Natural killer cell (primary cell): ENCODE results near the gene NAT10. TPM values are rescaled to one million over a fixed set of nuclear protein-coding genes. Genes with fewer than 3 reads are reported as not detected.

Experiments used
- ATAC-seq, 3 donors: fragments of 150-1000 bp in 2 of 3; fragments of 200-7000 bp in 1 of 3; cut with Tn5 transposase; 1 replicate in 1 of 3; 2 replicates in 2 of 3; pipeline ENCODE4 v1.10.0; 2021; ENCODE audit warnings: mild to moderate bottlenecking in 2 of 3, moderate library complexity in 2 of 3
- DNase-seq, 2 donors: peaks; one replicate each; pipeline versions ENCODE4 v3.0.0 to v3.0.0-alpha.2; 2013 to 2021; ENCODE audit warnings: mixed read lengths in 1 of 2
- H3K27ac ChIP-seq: one replicate; pipeline ENCODE4 v1.5.1; 2013; ENCODE audit warnings: mild to moderate bottlenecking, low read length
- H3K27me3 ChIP-seq: one replicate; pipeline ENCODE4 v1.6.1; 2013; ENCODE audit warnings: low read length; ENCODE audit not compliant: control insufficient read depth, insufficient read depth
- H3K36me3 ChIP-seq: one replicate; pipeline ENCODE4 v1.6.1; 2013; ENCODE audit warnings: low read length; ENCODE audit not compliant: control insufficient read depth, insufficient read depth
- H3K4me1 ChIP-seq: one replicate; pipeline ENCODE4 v1.6.1; 2013; ENCODE audit warnings: low read length; ENCODE audit not compliant: control insufficient read depth, insufficient read depth
- H3K4me3 ChIP-seq: one replicate; pipeline ENCODE4 v1.5.1; 2013; ENCODE audit warnings: low read length
- H3K9me3 ChIP-seq: one replicate; pipeline ENCODE4 v1.6.1; 2013; ENCODE audit warnings: low read length; ENCODE audit not compliant: control insufficient read depth, insufficient read depth
- H3K27ac Mint-ChIP-seq, 2 donors: one replicate each; pipeline ENCODE4 v1.8.0; 2022; ENCODE audit warnings: mild to moderate bottlenecking in 2 of 2, mixed read lengths in 2 of 2, moderate library complexity in 1 of 2
- H3K27me3 Mint-ChIP-seq, 2 donors: one replicate each; pipeline ENCODE4 v1.8.0; 2022; ENCODE audit warnings: low read depth in 2 of 2, mixed read lengths in 2 of 2
- H3K36me3 Mint-ChIP-seq: one replicate; pipeline ENCODE4 v1.8.0; 2022; ENCODE audit warnings: mixed read lengths
- H3K4me1 Mint-ChIP-seq, 2 donors: one replicate each; pipeline ENCODE4 v1.8.0; 2022; ENCODE audit warnings: mixed read lengths in 2 of 2
- H3K4me3 Mint-ChIP-seq: one replicate; pipeline ENCODE4 v1.8.0; 2022; ENCODE audit warnings: mild to moderate bottlenecking, moderate library complexity, mixed read lengths
- H3K9me3 Mint-ChIP-seq, 2 donors: one replicate each; pipeline ENCODE4 v1.8.0; 2022; ENCODE audit warnings: mixed read lengths in 2 of 2
- WGBS: methylation state at CpG from one replicate; pipeline ENCODE4 v1.1.7; 2013; ENCODE audit warnings: missing lambda C conversion rate; ENCODE audit not compliant: insufficient coverage; 5-methylcytosine and 5-hydroxymethylcytosine counted together
- intact Hi-C: fragments of 100-400 bp; cut with micrococcal nuclease; formaldehyde crosslinking; loops from one replicate; pipeline ENCODE4 v1.14.2; 2022
- total RNA-seq, 4 donors: library from RNA; stranded (reverse); fragments of 120-200 nt in 1 of 4; gene quantifications; one replicate each; pipeline versions ENCODE4 v1.2.3 to v1.2.4, GENCODE V29; 2013 to 2022
- TF ChIP-seq, protein P1 (sequence below): fragments of 200-600 bp; IDR thresholded peaks from one replicate; pipeline ENCODE4 v1.8.0; 2022; ENCODE audit warnings: antibody characterized with exemption

The NAT10 gene
- total RNA-seq, 3 donors from 2014 or later (not counting 1 experiment from before 2014, with no cell fraction given) = 40.3 to 53.6 (median 42.8) TPM

DNA sequence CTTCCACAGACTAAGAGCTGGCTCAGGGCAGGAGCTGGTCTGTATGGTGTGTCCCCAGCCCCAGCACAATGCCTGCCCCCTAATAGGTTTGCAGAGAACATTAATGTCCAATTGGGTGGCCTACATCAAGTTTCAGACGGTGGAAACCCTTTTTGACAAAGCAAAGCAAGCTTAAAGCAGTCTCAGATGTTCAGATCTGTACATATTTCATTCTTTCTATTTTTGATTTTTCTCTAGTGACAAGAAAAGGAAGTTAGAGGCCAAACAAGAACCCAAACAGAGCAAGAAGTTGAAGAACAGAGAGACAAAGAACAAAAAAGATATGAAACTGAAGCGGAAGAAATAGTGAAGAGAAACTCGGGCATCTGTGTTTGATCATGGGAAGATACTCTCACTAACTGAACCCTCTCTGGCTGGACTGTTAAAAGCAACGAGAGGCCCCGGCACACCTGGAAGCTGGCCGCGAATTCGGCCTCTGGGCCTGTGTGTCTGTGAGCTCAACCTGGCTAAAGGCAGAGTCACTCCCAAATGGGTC lies 40.5 kb downstream of the NAT10 start:
- peaks cover 87% of the 10 kb centered on the region for H3K36me3 ChIP-seq
- DNase-seq = no peak
- Mint-ChIP-seq H3K9me3 (no peaks in the 10 kb centered on the region), H3K27ac (no peak overlapping the region), H3K4me1 (no peaks in the 10 kb centered on the region), H3K27me3 (no peaks in the 10 kb centered on the region), H3K36me3 (peaks cover 38% of the 10 kb centered on the region), H3K4me3 (no peak overlapping the region)
- no peaks in the 10 kb centered on the region for H3K9me3 ChIP-seq
- no peaks in the 10 kb centered on the region for H3K27me3 ChIP-seq
- no peak overlapping the region for H3K27ac ChIP-seq
- 69% methylated on average over 8 of the region's 8 CpGs for WGBS
- ATAC-seq = no peak
- intact Hi-C loops = no loop called here
- no peak overlapping the region for H3K4me3 ChIP-seq
- no peaks in the 10 kb centered on the region for H3K4me1 ChIP-seq
- TF ChIP-seq, protein P1, sequence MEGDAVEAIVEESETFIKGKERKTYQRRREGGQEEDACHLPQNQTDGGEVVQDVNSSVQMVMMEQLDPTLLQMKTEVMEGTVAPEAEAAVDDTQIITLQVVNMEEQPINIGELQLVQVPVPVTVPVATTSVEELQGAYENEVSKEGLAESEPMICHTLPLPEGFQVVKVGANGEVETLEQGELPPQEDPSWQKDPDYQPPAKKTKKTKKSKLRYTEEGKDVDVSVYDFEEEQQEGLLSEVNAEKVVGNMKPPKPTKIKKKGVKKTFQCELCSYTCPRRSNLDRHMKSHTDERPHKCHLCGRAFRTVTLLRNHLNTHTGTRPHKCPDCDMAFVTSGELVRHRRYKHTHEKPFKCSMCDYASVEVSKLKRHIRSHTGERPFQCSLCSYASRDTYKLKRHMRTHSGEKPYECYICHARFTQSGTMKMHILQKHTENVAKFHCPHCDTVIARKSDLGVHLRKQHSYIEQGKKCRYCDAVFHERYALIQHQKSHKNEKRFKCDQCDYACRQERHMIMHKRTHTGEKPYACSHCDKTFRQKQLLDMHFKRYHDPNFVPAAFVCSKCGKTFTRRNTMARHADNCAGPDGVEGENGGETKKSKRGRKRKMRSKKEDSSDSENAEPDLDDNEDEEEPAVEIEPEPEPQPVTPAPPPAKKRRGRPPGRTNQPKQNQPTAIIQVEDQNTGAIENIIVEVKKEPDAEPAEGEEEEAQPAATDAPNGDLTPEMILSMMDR = no peak

DNA sequence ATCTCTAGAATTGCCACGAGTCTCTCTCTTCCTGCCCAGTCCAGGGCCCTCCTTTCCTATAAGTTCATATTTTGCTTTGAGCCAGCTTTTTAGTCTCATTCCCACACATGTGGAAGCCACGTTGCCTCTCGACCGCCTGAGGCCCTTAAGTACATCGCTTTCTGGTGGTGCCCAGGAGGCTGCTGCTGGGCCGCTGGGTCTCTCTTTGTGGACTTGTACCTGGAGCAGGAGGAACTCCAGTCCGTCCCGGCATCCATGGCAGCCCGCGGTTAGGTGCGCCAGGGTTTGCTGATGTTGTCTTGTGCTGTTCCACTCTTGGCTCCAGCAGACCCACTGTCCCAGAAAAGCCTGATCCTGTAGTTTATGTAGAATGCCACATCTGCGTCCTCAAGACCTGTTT lies 41.0 kb downstream of the NAT10 start:
- no peaks in the 10 kb centered on the region for H3K27me3 ChIP-seq
- H3K9me3 Mint-ChIP-seq = no peaks in the 10 kb centered on the region
- H3K9me3 ChIP-seq = no peaks in the 10 kb centered on the region
- H3K36me3 Mint-ChIP-seq = peaks cover 35% of the 10 kb centered on the region
- ATAC-seq (no peak), DNase-seq (no peak)
- WGBS = 95% methylated on average over 12 of the region's 12 CpGs
- H3K4me3 Mint-ChIP-seq = no peak overlapping the region
- no peak overlapping the region for H3K27ac Mint-ChIP-seq
- no peak overlapping the region for H3K4me3 ChIP-seq
- intact Hi-C loops = no loop called here
- no peak overlapping the region for H3K27ac ChIP-seq
- TF ChIP-seq, protein P1 = no peak
- no peaks in the 10 kb centered on the region for H3K4me1 ChIP-seq
- no peaks in the 10 kb centered on the region for H3K4me1 Mint-ChIP-seq
- H3K36me3 ChIP-seq = peaks cover 82% of the 10 kb centered on the region
- no peaks in the 10 kb centered on the region for H3K27me3 Mint-ChIP-seq

DNA sequence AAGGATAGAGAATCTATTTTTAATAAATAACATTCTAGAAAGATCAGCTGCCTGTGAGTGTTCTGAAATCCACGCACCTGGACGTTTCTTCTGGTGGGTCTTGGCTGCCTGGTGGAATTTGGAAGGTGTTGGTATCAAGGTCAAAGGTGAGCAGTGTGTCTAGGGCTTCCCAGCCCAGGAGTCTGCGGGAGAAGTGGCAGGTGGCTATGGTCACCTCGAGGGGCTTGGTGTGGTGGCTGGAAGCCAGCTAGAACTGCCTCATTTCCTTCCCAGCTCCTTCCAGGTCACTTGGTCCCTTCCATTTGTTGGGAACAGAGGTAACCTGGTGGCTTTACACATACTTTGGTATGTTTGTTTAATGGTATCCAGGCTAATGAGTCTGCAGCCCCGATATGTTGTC lies 41.4 kb downstream of the NAT10 start:
- no peak overlapping the region for H3K4me3 Mint-ChIP-seq
- no peaks in the 10 kb centered on the region for H3K9me3 Mint-ChIP-seq
- Histone ChIP-seq H3K27me3 (no peaks in the 10 kb centered on the region), H3K9me3 (no peaks in the 10 kb centered on the region), H3K4me1 (no peaks in the 10 kb centered on the region), H3K36me3 (peaks cover 78% of the 10 kb centered on the region), H3K27ac (no peak overlapping the region), H3K4me3 (no peak overlapping the region)
- WGBS = 95% methylated on average over 5 of the region's 5 CpGs
- H3K27ac Mint-ChIP-seq = no peak overlapping the region
- DNase-seq = no peak
- TF ChIP-seq, protein P1 = no peak
- H3K27me3 Mint-ChIP-seq = no peaks in the 10 kb centered on the region
- H3K36me3 Mint-ChIP-seq = peaks cover 30% of the 10 kb centered on the region
- intact Hi-C loops = no loop called here
- no peaks in the 10 kb centered on the region for H3K4me1 Mint-ChIP-seq
- no peak for ATAC-seq

DNA sequence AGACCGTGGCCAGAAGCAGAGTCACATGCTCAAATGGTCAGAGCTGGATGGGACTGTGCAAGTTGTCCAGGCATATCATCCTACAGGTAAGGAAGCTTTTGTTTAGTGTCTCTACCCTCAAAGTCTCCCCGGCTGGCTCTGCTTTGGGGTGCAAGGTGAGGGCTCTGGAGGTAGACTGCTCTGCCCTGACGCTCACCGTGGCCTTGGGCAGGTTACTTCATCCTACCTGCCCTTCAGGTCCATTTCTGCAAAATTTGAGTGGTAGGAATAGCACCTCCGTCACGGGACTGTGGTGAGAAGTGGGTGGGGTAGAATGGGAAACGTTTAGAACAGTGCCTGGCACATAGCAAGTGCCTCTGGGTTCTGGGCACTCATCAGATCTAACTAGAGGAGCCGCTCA lies 42.2 kb downstream of the NAT10 start:
- H3K27me3 Mint-ChIP-seq = no peaks in the 10 kb centered on the region
- intact Hi-C loops = no loop called here
- H3K27ac ChIP-seq = no peak overlapping the region
- DNase-seq = no peak
- 93% methylated on average over 8 of the region's 8 CpGs for WGBS
- no peaks in the 10 kb centered on the region for H3K9me3 ChIP-seq
- no peaks in the 10 kb centered on the region for H3K4me1 ChIP-seq
- H3K27me3 ChIP-seq = no peaks in the 10 kb centered on the region
- H3K36me3 ChIP-seq = peaks cover 70% of the 10 kb centered on the region
- no peak overlapping the region for H3K27ac Mint-ChIP-seq
- H3K4me3 Mint-ChIP-seq = no peak overlapping the region
- no peaks in the 10 kb centered on the region for H3K9me3 Mint-ChIP-seq
- no peak overlapping the region for H3K4me3 ChIP-seq
- no peak for ATAC-seq
- H3K36me3 Mint-ChIP-seq = peaks cover 23% of the 10 kb centered on the region
- H3K4me1 Mint-ChIP-seq = no peaks in the 10 kb centered on the region
- TF ChIP-seq, protein P1 = no peak
